ENCODE results near the gene BABAM1. TPM values are rescaled to one million over a fixed set of nuclear protein-coding genes. Genes with fewer than 3 reads are reported as not detected.

The BABAM1 gene
- polyA plus RNA-seq, 3 donors, result 76.9 to 106 (median 90.3) TPM

GRCh38 chr19:17318966-17319365 lies 51.7 kb downstream of the BABAM1 start:
- Histone ChIP-seq H3K4me2 (replicated peaks; ENCODE audit: extremely low read depth, low read length, poor library complexity, severe bottlenecking) (no peak overlapping the region), H4K20me1 (ENCODE audit: insufficient read depth, low read length) (peaks cover 32% of the 10 kb centered on the region), H3K4me1 (ENCODE audit: control insufficient read depth in 1 of 2, insufficient read depth in 2 of 2, low read length in 2 of 2) (peaks cover 7 to 12% of the 10 kb centered on the region in 2 donors), H3K36me3 (replicated peaks in 1 of 2; ENCODE audit: control insufficient read depth in 1 of 2, insufficient read depth in 2 of 2, low read length in 2 of 2) (peaks cover 54 to 57% of the 10 kb centered on the region in 2 donors), H3K9me3 (replicated peaks in 1 of 2; ENCODE audit: control insufficient read depth in 1 of 2, insufficient read depth in 1 of 2, low read length in 2 of 2) (no peaks in the 10 kb centered on the region), H3K9ac (ENCODE audit: insufficient read depth, low read length, poor library complexity, severe bottlenecking) (no peak overlapping the region), H3K4me3 (replicated peaks in 1 of 3; ENCODE audit: low read depth in 2 of 3, low read length in 3 of 3) (no peak overlapping the region), H3K27ac (ENCODE audit: low read depth in 1 of 2, low read length in 2 of 2) (no peak overlapping the region), H3K27me3 (ENCODE audit: control insufficient read depth in 2 of 2, insufficient read depth in 2 of 2, low read length in 2 of 2) (peaks cover 0 to 2% of the 10 kb centered on the region in 2 donors), H3K79me2 (ENCODE audit: insufficient read depth, low read length) (peaks cover 4% of the 10 kb centered on the region), H2AFZ (ENCODE audit: insufficient read depth, low read depth, low read length, poor library complexity, severe bottlenecking) (no peak overlapping the region)
- peaks cover 4 to 13% (median 10%) of the 10 kb centered on the region in 3 donors for H3K27me3 Mint-ChIP-seq (ENCODE audit: low read depth in 3 of 3)
- peaks cover 47 to 83% of the 10 kb centered on the region in 2 donors for H3K36me3 Mint-ChIP-seq
- no peak for TF ChIP-seq CTCF (IDR thresholded peaks at IDR 0.05)
- no peak for DNase-seq
- H3K4me1 Mint-ChIP-seq, result peaks cover 18% of the 10 kb centered on the region
- intact Hi-C loops (cut with micrococcal nuclease), result no loop called here
- peaks cover 0 to 2% (median 0%) of the 10 kb centered on the region in 7 donors for H3K9me3 Mint-ChIP-seq
- 40% methylated on average over 2 of the region's 6 CpGs for WGBS (ENCODE audit: insufficient coverage)
- H3K4me3 Mint-ChIP-seq, result no peak overlapping the region
- no peak overlapping the region for H3K27ac Mint-ChIP-seq

GRCh38 chr19:17319473-17320238 lies 52.4 kb downstream of the BABAM1 start:
- WGBS (ENCODE audit: insufficient coverage), result 94% methylated on average over 25 of the region's 40 CpGs
- Histone ChIP-seq H3K27ac (ENCODE audit: low read depth in 1 of 2, low read length in 2 of 2) (no peak overlapping the region), H3K4me1 (ENCODE audit: control insufficient read depth in 1 of 2, insufficient read depth in 2 of 2, low read length in 2 of 2) (peaks cover 12 to 18% of the 10 kb centered on the region in 2 donors), H3K4me2 (replicated peaks; ENCODE audit: extremely low read depth, low read length, poor library complexity, severe bottlenecking) (no peak overlapping the region), H3K27me3 (ENCODE audit: control insufficient read depth in 2 of 2, insufficient read depth in 2 of 2, low read length in 2 of 2) (peaks cover 0 to 2% of the 10 kb centered on the region in 2 donors), H3K36me3 (replicated peaks in 1 of 2; ENCODE audit: control insufficient read depth in 1 of 2, insufficient read depth in 2 of 2, low read length in 2 of 2) (peaks cover 47 to 50% of the 10 kb centered on the region in 2 donors), H3K79me2 (ENCODE audit: insufficient read depth, low read length) (no peaks in the 10 kb centered on the region), H3K4me3 (replicated peaks in 1 of 3; ENCODE audit: low read depth in 2 of 3, low read length in 3 of 3) (no peak overlapping the region), H3K9ac (ENCODE audit: insufficient read depth, low read length, poor library complexity, severe bottlenecking) (no peak overlapping the region), H3K9me3 (replicated peaks in 1 of 2; ENCODE audit: control insufficient read depth in 1 of 2, insufficient read depth in 1 of 2, low read length in 2 of 2) (no peaks in the 10 kb centered on the region), H2AFZ (ENCODE audit: insufficient read depth, low read depth, low read length, poor library complexity, severe bottlenecking) (no peak overlapping the region), H4K20me1 (ENCODE audit: insufficient read depth, low read length) (peaks cover 30% of the 10 kb centered on the region)
- H3K36me3 Mint-ChIP-seq, result peaks cover 40 to 76% of the 10 kb centered on the region in 2 donors
- H3K4me3 Mint-ChIP-seq, result no peak overlapping the region
- H3K27me3 Mint-ChIP-seq (ENCODE audit: low read depth in 3 of 3), result peaks cover 4 to 16% (median 10%) of the 10 kb centered on the region in 3 donors
- peaks cover 18% of the 10 kb centered on the region for H3K4me1 Mint-ChIP-seq
- intact Hi-C loops (cut with micrococcal nuclease), result no loop called here
- H3K27ac Mint-ChIP-seq, result peak overlapping the region in 1 of 7 donors; percentile 25
- no peak for DNase-seq
- peaks cover 0 to 2% (median 0%) of the 10 kb centered on the region in 7 donors for H3K9me3 Mint-ChIP-seq
- TF ChIP-seq CTCF (IDR thresholded peaks at IDR 0.05), result no peak
